Measurements from ENCODE around the gene ERLEC1.
"Not testable (repeated sequence)": the region's sequence is repeated elsewhere in the genome, so short reads cannot be mapped to it uniquely, and the experiment has no call there.

ERLEC1 gene

DNA sequence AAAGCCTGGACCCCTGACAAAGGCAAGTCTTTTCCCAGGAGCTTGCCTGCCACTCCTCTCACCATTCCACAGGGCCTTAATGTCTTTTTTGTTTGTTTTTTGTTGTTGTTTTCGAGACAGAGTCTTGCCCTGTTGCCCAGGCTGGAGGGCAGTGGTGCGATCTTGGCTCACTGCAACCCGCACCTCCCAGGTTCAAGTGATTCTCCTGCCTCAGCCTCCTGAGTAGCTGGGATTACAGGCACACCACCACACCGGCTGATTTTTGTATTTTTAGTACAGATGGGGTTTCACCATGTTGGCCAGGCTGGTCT is 43.1 kb downstream of the ERLEC1 start:
- DNase-seq (ENCODE audit: low spot score), result not testable (repeated sequence)

DNA sequence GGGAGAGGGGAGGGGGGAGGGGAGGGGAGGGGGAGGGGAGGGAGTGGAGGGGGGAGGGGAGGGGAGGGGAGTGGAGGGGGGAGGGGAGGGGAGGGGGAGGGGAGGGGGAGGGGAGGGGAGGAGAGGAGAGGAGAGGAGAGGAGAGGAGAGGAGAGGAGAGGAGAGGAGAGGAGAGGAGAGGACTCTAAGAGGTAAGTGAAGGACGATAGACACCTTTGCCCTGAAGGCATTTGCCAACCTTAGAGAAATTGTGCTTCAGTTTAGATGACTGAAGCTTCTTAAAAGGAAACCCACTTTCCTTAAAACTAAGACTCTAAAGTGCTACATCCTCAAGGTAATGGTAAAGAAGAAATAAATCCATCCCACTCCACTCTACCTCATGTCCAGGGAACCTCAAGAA is 53.7 kb downstream of the ERLEC1 start:
- DNase-seq (ENCODE audit: low spot score), result no peak

- not testable (repeated sequence) for DNase-seq (ENCODE audit: low spot score)
These were observed 54.8 kb downstream of the ERLEC1 start for GRCh38 chr2:53841651-53842050.

- no peak for DNase-seq (ENCODE audit: low spot score)
These were observed 56.0 kb downstream of the ERLEC1 start for GRCh38 chr2:53842891-53843290.

DNA sequence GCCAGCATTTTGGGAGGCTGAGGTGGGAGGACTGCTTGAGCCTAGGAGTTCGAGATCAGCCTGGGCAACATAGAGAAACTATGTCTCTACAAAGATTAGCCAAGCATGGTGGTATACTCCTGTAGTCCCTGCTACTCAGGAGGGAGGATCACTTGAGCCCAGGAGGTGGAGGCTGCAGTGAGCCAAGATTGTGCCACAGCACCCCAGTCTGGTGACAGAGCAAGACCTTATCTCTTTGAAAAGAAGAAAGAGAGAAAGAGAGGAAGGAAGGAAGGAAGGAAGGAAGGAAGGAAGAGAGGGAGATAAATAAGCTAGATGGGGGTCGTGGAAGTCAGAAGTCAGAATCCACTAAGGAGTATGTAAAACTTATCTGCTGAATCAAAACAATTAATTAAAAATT is 56.8 kb downstream of the ERLEC1 start:
- DNase-seq (ENCODE audit: low spot score), result no peak

GRCh38 chr2:53848062-53848461 is 61.2 kb downstream of the ERLEC1 start:
- DNase-seq (ENCODE audit: low spot score), result no peak

DNA sequence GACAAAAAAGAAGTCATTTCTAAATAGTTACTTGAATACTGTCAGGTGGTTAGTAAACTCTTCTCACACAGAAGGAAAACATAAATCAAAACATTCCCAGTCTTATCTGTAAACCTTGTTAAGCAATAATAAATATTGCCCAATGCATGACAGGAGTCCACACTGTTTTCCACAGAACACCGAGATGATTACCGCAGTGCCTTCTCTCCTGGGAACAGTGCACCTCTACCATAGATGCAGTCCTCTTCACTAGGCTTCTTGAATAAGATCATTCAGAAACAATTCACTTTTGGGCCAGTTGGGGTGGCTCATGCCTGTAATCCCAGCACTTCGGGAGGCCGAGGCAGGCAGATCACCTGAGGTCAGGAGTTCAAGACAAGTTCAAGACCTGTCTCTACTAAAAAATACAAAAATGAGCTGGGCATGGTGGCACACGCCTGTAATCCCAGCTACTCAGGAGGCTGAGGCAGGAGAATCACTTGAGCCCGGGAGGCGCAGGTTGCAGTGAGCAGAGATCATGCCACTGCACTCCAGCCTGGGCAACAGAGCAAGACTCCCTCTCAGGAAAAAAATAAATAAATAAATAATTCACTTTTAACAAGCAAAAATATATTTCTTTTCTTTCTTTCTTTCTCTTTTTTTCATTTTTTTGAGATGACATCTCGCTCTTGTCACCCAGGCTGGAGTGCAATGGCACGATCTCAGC is 64.4 kb downstream of the ERLEC1 start:
- not testable (repeated sequence) for DNase-seq (ENCODE audit: low spot score)

DNA sequence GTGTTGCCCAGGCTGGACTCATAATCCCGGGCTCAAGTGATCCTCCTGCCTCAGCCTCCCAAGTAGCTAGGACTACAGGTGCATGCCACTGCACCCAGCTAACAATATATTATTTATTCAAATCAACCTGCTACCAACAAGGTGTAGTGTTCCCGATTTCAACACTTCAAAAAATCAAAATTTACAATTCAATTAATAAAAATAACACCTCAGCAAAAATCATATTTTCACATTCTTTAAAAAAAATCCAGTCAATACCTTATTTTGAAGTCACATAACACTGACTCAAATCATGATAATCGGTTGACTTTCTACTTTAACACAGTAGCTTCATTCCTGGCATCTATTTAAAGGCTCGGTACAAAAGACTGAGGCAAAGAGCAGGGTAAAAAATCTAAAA is 65.7 kb downstream of the ERLEC1 start:
- no peak for DNase-seq (ENCODE audit: low spot score)

GRCh38 chr2:53854678-53855077 is 67.8 kb downstream of the ERLEC1 start:
- no peak for DNase-seq (ENCODE audit: low spot score)

GRCh38 chr2:53856272-53856671 is 69.4 kb downstream of the ERLEC1 start:
- no peak for DNase-seq (ENCODE audit: low spot score)

DNA sequence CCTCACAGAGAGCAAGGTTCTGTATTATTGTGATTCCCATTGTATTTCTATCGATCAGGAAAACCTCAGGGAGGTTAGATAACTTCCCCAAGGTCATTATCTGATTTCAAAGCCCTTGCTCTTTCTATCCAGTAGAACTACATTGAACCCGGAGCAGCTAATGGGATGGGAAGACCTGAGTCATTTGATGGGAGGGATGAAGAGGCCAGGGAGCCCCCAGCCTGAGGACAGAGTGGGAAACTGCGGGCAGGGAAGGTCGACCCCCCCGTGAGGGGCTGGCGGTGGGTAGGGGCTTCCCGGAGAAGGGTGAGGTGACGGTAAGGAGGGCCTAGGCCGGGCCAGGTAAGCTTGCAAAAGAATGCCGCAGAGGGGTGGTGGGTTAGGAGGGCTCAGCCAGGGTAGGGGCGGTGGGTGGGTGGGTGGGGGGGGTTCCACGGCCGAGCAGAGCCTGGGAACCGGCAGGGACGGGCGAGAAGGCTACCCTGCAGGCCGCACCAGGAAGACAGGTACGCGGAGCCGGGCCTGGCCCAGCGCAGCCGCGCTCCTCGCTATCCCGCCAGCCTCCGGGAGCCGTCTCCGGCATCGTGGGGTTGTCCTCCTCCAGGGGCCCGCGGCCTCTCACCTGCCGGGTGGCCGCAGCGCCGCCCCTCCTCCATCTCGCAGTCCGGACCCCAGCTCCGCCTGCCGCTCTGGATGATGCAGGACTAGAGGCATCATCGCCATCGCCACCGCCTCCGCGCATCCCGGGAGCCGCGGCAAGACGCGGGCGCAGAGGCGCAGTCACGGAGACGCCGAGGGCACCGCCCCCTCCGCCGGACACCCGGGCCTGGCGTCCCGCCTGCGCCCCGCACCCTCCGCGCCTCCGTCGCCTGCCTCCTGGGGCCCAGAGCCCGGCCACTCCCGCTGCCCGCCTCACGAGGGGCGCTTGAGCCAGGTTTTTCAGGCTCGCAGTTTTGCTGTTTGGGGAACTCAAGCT is 72.7 kb downstream of the ERLEC1 start, which contains the start of gene GPR75:
GPR75 (minus strand) TSS at position 762 of the 976 bp plus-strand sequence. CDS start 5,211 bp downstream, outside the sequence.
- peak; percentile 58 for DNase-seq (ENCODE audit: low spot score)

GRCh38 chr2:53861824-53862223 is 75.0 kb downstream of the ERLEC1 start:
- DNase-seq (ENCODE audit: low spot score), result no peak

- DNase-seq (ENCODE audit: low spot score), result no peak
These were observed 76.8 kb downstream of the ERLEC1 start for GRCh38 chr2:53863538-53864227.

DNA sequence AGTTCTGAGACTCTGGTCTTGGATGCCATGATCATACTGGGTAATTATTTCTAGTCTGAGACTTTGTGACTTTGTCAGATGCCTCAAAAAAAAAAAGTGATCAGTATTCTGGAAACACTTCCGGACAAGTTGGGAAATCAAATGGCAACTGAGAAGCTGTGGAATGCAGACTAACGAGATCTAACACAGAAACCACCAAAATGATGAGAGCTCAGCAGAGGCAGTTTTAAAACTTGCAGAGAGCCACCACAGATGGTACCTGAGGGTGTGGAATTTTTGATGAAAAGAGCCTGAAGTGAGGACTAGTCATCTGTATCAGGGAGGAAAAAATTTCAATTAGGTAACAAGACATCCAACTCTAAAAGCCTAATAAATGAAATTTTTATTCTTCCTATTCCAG is 78.4 kb downstream of the ERLEC1 start:
- DNase-seq (ENCODE audit: low spot score), result no peak

- no peak for DNase-seq (ENCODE audit: low spot score)
These were observed 79.1 kb downstream of the ERLEC1 start for GRCh38 chr2:53865962-53866361.

DNA sequence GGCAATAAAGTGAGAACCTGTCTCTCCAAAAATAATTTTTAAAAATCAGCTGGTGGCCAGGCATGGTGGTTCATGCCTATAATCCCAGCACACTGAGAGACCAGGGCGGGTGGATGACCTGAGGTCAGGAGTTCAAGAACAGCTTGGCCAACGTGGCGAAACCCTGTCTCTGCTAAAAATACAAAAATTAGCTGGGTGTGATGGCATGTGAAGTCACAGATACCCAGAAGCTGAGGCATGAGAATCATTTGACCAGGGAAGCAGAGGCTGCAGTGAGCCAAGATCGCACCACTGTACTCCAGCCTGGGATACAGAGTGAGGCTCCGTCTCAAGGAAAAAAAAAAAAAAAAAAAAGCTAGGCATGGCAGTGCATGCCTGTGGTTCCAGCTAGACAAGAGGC is 80.3 kb downstream of the ERLEC1 start:
- DNase-seq (ENCODE audit: low spot score), result no peak

- no peak for DNase-seq (ENCODE audit: low spot score)
These were observed 80.9 kb downstream of the ERLEC1 start for GRCh38 chr2:53867773-53868172.
